K562 (cell line): ENCODE results near the gene ZFX. TPM values are rescaled to one million over a fixed set of nuclear protein-coding genes. Genes with fewer than 3 reads are reported as not detected.

Experiments
- ATAC-seq: fragments of 200-7000 bp; cut with Tn5 transposase; 3 replicates; pipeline ENCODE4 v1.9.1; 2020; ENCODE audit warnings: moderate library complexity
- BruUV-seq: library from RNA; stranded (reverse); fragments of 400-500 nt; replicated peaks from 2 replicates; lab custom pipeline; 2021; lab: Mats Ljungman, UMichigan
- CTCF ChIA-PET: fragments of 300-600 bp; formaldehyde crosslinking; extraction: SDS; loops from one replicate; lab custom pipeline; 2021; ENCODE audit warnings: low intra/inter-chr PET ratio; lab: Yijun Ruan, JAX
- POLR2A ChIA-PET: fragments of 300-600, 350-650 bp; sonication (Branson Sonifier 250); formaldehyde crosslinking; extraction: SDS; loops from one replicate; lab custom pipeline; 2021; ENCODE audit warnings: antibody characterized with exemption, inconsistent platforms; lab: Yijun Ruan, JAX
- DNase-seq, 4 experiments: peaks; one replicate each; pipeline versions ENCODE4 v3.0.0 to v3.0.0-alpha.2; 2011 to 2018; ENCODE audit warnings: low spot score in 3 of 4, mixed read lengths in 3 of 4; ENCODE audit errors: extremely low read depth in 1 of 4
- FAIRE-seq: peaks from 2 replicates; lab custom pipeline; 2011; peaks lifted over from hg19 to GRCh38; lab: Jason Lieb, UNC
- H2AFZ ChIP-seq: 2 replicates; pipeline ENCODE4 v1.6.0; 2011; ENCODE audit warnings: low read depth, low read length, control low read depth, inconsistent platforms
- H3K27ac ChIP-seq: fragments of 200-600 bp; 3 replicates; pipeline ENCODE4 v1.8.0; 2011; ENCODE audit warnings: low read depth, mild to moderate bottlenecking, control low read depth, inconsistent platforms, low read length, moderate library complexity, mixed read lengths; ENCODE audit errors: extremely low read depth
- H3K27me3 ChIP-seq, 2 experiments: fragments of 300-600 bp in 1 of 2; 2 replicates in 1 of 2; 3 replicates in 1 of 2; pipeline versions ENCODE4 v1.6.0 to v1.8.0; 2011; ENCODE audit warnings: inconsistent platforms in 2 of 2, low read length in 2 of 2, mild to moderate bottlenecking in 1 of 2, mixed read lengths in 1 of 2, moderate library complexity in 1 of 2; ENCODE audit not compliant: control insufficient read depth in 2 of 2, insufficient read depth in 2 of 2
- H3K36me3 ChIP-seq: fragments of 300-600 bp; 3 replicates; pipeline ENCODE4 v1.8.0; 2011; ENCODE audit warnings: mild to moderate bottlenecking, low read length, inconsistent platforms; ENCODE audit not compliant: control insufficient read depth, insufficient read depth
- H3K4me1 ChIP-seq, 2 experiments: fragments of 200-600 bp in 1 of 2; replicated peaks in 1 of 2; 2 replicates in 1 of 2; 3 replicates in 1 of 2; pipeline versions ENCODE4 v1.5.1 to v1.8.0; 2011; ENCODE audit warnings: inconsistent platforms in 2 of 2, low read length in 2 of 2, mild to moderate bottlenecking in 1 of 2, mixed read lengths in 1 of 2, moderate library complexity in 1 of 2; ENCODE audit not compliant: control insufficient read depth in 2 of 2, insufficient read depth in 2 of 2
- H3K4me2 ChIP-seq: 2 replicates; pipeline ENCODE4 v1.6.1; 2011; ENCODE audit warnings: low read length, control low read depth, inconsistent platforms, mixed read lengths; ENCODE audit not compliant: insufficient read depth
- H3K4me3 ChIP-seq: fragments of 200-600 bp; sonication (generic), shearing (Covaris generic); 2 replicates; pipeline ENCODE4 v1.5.1; 2016; ENCODE audit warnings: control low read depth, inconsistent platforms
- H3K79me2 ChIP-seq: fragments of 200-600 bp; 3 replicates; pipeline ENCODE4 v1.8.0; 2011; ENCODE audit warnings: low read length, inconsistent platforms; ENCODE audit not compliant: control insufficient read depth, insufficient read depth
- H3K9ac ChIP-seq, 2 experiments: 2 replicates each; pipeline versions ENCODE4 v1.6.0 to v1.6.1; 2011; ENCODE audit warnings: low read depth in 2 of 2, low read length in 2 of 2, control low read depth in 1 of 2, inconsistent platforms in 1 of 2, mild to moderate bottlenecking in 1 of 2, mixed read lengths in 1 of 2; ENCODE audit not compliant: insufficient read depth in 1 of 2
- H3K9me1 ChIP-seq: one replicate; pipeline ENCODE4 v1.6.0; 2011; ENCODE audit warnings: inconsistent platforms, mild to moderate bottlenecking, low read length, moderate library complexity; ENCODE audit not compliant: control insufficient read depth, insufficient read depth
- H3K9me3 ChIP-seq: replicated peaks from 2 replicates; pipeline ENCODE4 v1.5.1; 2011; ENCODE audit warnings: low read depth, low read length, inconsistent platforms; ENCODE audit not compliant: control insufficient read depth, insufficient read depth
- H4K20me1 ChIP-seq: replicated peaks from 2 replicates; pipeline ENCODE4 v1.6.1; 2011; ENCODE audit warnings: low read length, inconsistent platforms, mixed read lengths; ENCODE audit not compliant: control insufficient read depth, insufficient read depth
- EHMT2 ChIP-seq: fragments of 450-650 bp; IDR thresholded peaks from 2 replicates; pipeline ENCODE4 v1.6.1; 2018; ENCODE audit warnings: antibody characterized with exemption
- ZBTB40 ChIP-seq, 2 experiments: fragments of 450-650 bp in 1 of 2; sonication (generic) in 1 of 2; formaldehyde crosslinking in 1 of 2; IDR thresholded peaks; 2 replicates each; pipeline versions ENCODE4 v1.7.1 to v1.9.0; 2016 to 2022; ENCODE audit warnings: inconsistent platforms in 1 of 2, mild to moderate bottlenecking in 1 of 2, missing genetic modification reagents in 1 of 2
- WGBS: fragments of 100-300 bp; shearing (Covaris generic); methylation state at CpG from one replicate; pipeline ENCODE4 v1.1.6; 2016; ENCODE audit warnings: low coverage, mixed read lengths; ENCODE audit not compliant: insufficient coverage; ENCODE audit errors: missing lambda C conversion rate; 5-methylcytosine and 5-hydroxymethylcytosine counted together
- in situ Hi-C: fragments of 300-500 bp; cut with MboI; formaldehyde crosslinking; loops from 4 replicates; pipeline ENCODE4 v1.15.0; 2018; ENCODE audit warnings: inconsistent platforms, mixed read lengths
- intact Hi-C: fragments of 100-400 bp; cut with micrococcal nuclease; formaldehyde crosslinking; loops from 2 replicates; pipeline ENCODE4 v1.14.2; 2022
- polyA plus RNA-seq, 8 experiments: library from polyadenylated mRNA; depleted of rRNA in 4 of 8; stranded (reverse) in 5 of 8; unstranded in 3 of 8; fragments of >200 nt; fragmentation: Nextera tagmentation in 2 of 8; fragmentation: Illumina TruSeq in 1 of 8; extraction: Ambion mirVana in 2 of 8; extraction: Trizol in 1 of 8; gene quantifications; 2 replicates each; pipeline versions ENCODE4 v1.2.1 to v1.2.3, GENCODE V29; 2011 to 2014; ENCODE audit warnings: inconsistent platforms in 1 of 8, missing spikeins in 1 of 8
- total RNA-seq, 7 experiments: library from RNA; depleted of rRNA in 6 of 7; stranded (reverse); fragments of >200 nt in 6 of 7; fragmentation: Illumina TruSeq in 2 of 7; extraction: Trizol in 2 of 7; gene quantifications; 2 replicates each; pipeline versions ENCODE4 v1.2.1 to v1.2.3, GENCODE V29; 2011 to 2021; ENCODE audit warnings: low replicate concordance in 1 of 7

ZFX gene
- total and polyA plus RNA-seq, 9 of the 15 experiments (the other 6 are each of a cell fraction or from before 2014, with no cell fraction given), result 5.3 to 25.2 (median 11.4) TPM

- H3K27ac ChIP-seq, result peak overlapping the region; percentile 96
- TF ChIP-seq EHMT2 (no peak), ZBTB40 (IDR thresholded peaks at IDR 0.05) (0 out of 2 replicates have a peak, but pooled peaks have one; percentile 39), ZBTB40 (CRISPR knock-in tag; IDR thresholded peaks at IDR 0.05) (no peak)
- intact Hi-C loops, result loop anchor here (2.0 kb wide), 2 partner anchors 70 to 92 kb away; no protein-coding TSS in a partner anchor
- 0% methylated on average over 10 of the region's 10 CpGs for WGBS
- ATAC-seq (no peak), FAIRE-seq (no peak), DNase-seq (peak in 1 of 4 experiments; percentile 8)
- H3K36me3 ChIP-seq, result peaks cover 35% of the 10 kb centered on the region; the same call in 1 of the 3 replicates
- H3K4me2 ChIP-seq, result peak overlapping the region; percentile 97
- H3K9ac ChIP-seq, result peak overlapping the region; percentile 80 to 93
- 0 out of 2 replicates have a peak overlapping the region, but pooled peaks have one; percentile 63 for H2AFZ ChIP-seq
- in situ Hi-C loops, result no loop called here
- POLR2A ChIA-PET, result interaction anchor here (0.9 kb wide), 1 partner anchor 457 kb away, joined by 3 read pairs; no protein-coding TSS in a partner anchor
- H3K4me1 ChIP-seq, result peaks cover 12 to 30% of the 10 kb centered on the region in 2 experiments; a peak in 4 of 5 replicates
- CTCF ChIA-PET, result interaction anchor here (1.3 to 2.2 kb wide), 2 partner anchors 69 to 97 kb away, joined by 3 to 9 read pairs; no protein-coding TSS in a partner anchor
- H3K9me1 ChIP-seq, result peaks cover 3% of the 10 kb centered on the region
- BruUV-seq, result TSS peak; percentile 50
- peaks cover 64% of the 10 kb centered on the region for H3K79me2 ChIP-seq
- H3K27me3 ChIP-seq, result no peaks in the 10 kb centered on the region
- H4K20me1 ChIP-seq, result peaks cover 14% of the 10 kb centered on the region; the same call in 1 of the 2 replicates
- peak overlapping the region; percentile 89 for H3K4me3 ChIP-seq
- H3K9me3 ChIP-seq, result no peaks in the 10 kb centered on the region
Measured at GRCh38 chrX:24150898-24151297, 1.4 kb downstream of the ZFX start.
